HCT116 (cell line): ENCODE measurements around the gene TAMALIN. TPM values are rescaled to one million over a fixed set of nuclear protein-coding genes. Genes with fewer than 3 reads are reported as not detected.

Source experiments
- ATAC-seq: fragments of 200-7000 bp; cut with Tn5 transposase; 2 replicates; pipeline ENCODE4 v1.9.1; 2020; ENCODE audit warnings: mild to moderate bottlenecking, moderate library complexity
- BruUV-seq: library from RNA; stranded (reverse); fragments of 400-500 nt; replicated peaks from 2 replicates; lab custom pipeline; 2021; lab: Mats Ljungman, UMichigan
- CTCF ChIA-PET: fragments of 300-600 bp; sonication (Branson Sonifier 250); formaldehyde crosslinking; loops from one replicate; lab custom pipeline; 2021; ENCODE audit warnings: antibody characterized with exemption; lab: Charles Lee
- POLR2A ChIA-PET: fragments of 300-600, 350-600 bp; sonication (Branson Sonifier 250); formaldehyde crosslinking; loops from one replicate; lab custom pipeline; 2021; ENCODE audit warnings: antibody characterized with exemption; lab: Charles Lee
- RAD21 ChIA-PET, 2 experiments: fragments of 300-600 bp; sonication (Branson Sonifier 250); formaldehyde crosslinking; loops; one replicate each; lab custom pipeline; 2023; ENCODE audit warnings: low total read pairs in 2 of 2; ENCODE audit not compliant: uncharacterized antibody in 2 of 2, unreplicated experiment in 2 of 2, low non-redundant PET in 1 of 2; lab: Charles Lee
- DNase-seq: peaks from one replicate; pipeline ENCODE4 v3.0.0-alpha.2; 2010; ENCODE audit warnings: low read depth, low spot score
- H2AFZ ChIP-seq: fragments of 200-600 bp; shearing (Covaris generic), sonication (generic); 2 replicates; pipeline ENCODE4 v1.6.1; 2017; ENCODE audit warnings: low read depth, mixed run types, mixed read lengths, antibody characterized with exemption, low read length; ENCODE audit not compliant: poor library complexity, severe bottlenecking
- H3K27ac ChIP-seq: 2 replicates; pipeline ENCODE4 v1.5.1; 2012; ENCODE audit warnings: low read depth, low read length
- H3K27me3 ChIP-seq: fragments of 200-600 bp; sonication (generic); 2 replicates; pipeline ENCODE4 v1.6.1; 2016; ENCODE audit warnings: mixed run types, low read length, mixed read lengths; ENCODE audit not compliant: insufficient read depth
- H3K36me3 ChIP-seq, 2 experiments: fragments of 200-500 bp in 1 of 2; fragments of 200-600 bp in 1 of 2; sonication (Bioruptor generic) in 1 of 2; sonication (generic) in 1 of 2; 2 replicates each; pipeline versions ENCODE4 v1.5.1 to v1.6.1; 2014 to 2016; ENCODE audit warnings: low read length in 2 of 2, inconsistent platforms in 1 of 2, mixed read lengths in 1 of 2, mixed run types in 1 of 2; ENCODE audit not compliant: insufficient read depth in 2 of 2, control insufficient read depth in 1 of 2
- H3K4me1 ChIP-seq, 2 experiments: fragments of 200-600 bp in 1 of 2; sonication (generic) in 1 of 2; 2 replicates each; pipeline versions ENCODE4 v1.5.1 to v1.6.1; 2012 to 2017; ENCODE audit warnings: low read length in 2 of 2, inconsistent platforms in 1 of 2, mild to moderate bottlenecking in 1 of 2, mixed read lengths in 1 of 2, mixed run types in 1 of 2, moderate library complexity in 1 of 2; ENCODE audit not compliant: insufficient read depth in 2 of 2, control insufficient read depth in 1 of 2
- H3K4me2 ChIP-seq: fragments of 200-600 bp; sonication (generic); 2 replicates; pipeline ENCODE4 v1.6.1; 2017; ENCODE audit warnings: mixed run types, low read length, mixed read lengths
- H3K4me3 ChIP-seq, 2 experiments: fragments of 200-600 bp in 1 of 2; sonication (generic) in 1 of 2; replicated peaks in 1 of 2; 2 replicates each; pipeline ENCODE4 v1.5.1; 2011 to 2016; ENCODE audit warnings: low read length in 2 of 2, control low read depth in 1 of 2, low read depth in 1 of 2, mild to moderate bottlenecking in 1 of 2, mixed read lengths in 1 of 2, mixed run types in 1 of 2
- H3K79me2 ChIP-seq: fragments of 200-600 bp; sonication (generic); 2 replicates; pipeline ENCODE4 v1.6.1; 2017; ENCODE audit warnings: mild to moderate bottlenecking, mixed run types, low read length, moderate library complexity, mixed read lengths; ENCODE audit not compliant: insufficient read depth
- H3K9ac ChIP-seq: fragments of 200-600 bp; sonication (generic); 2 replicates; pipeline ENCODE4 v1.6.1; 2016; ENCODE audit warnings: low read length, mixed read lengths
- H3K9me2 ChIP-seq: fragments of 200-600 bp; sonication (generic), shearing (Covaris generic); 2 replicates; pipeline ENCODE4 v1.6.1; 2017; ENCODE audit warnings: mixed run types, mild to moderate bottlenecking, moderate library complexity; ENCODE audit not compliant: insufficient read depth
- H3K9me3 ChIP-seq, 2 experiments: fragments of 200-500 bp in 1 of 2; fragments of 200-600 bp in 1 of 2; sonication (Bioruptor generic) in 1 of 2; sonication (generic) in 1 of 2; 2 replicates each; pipeline ENCODE4 v1.6.1; 2014 to 2017; ENCODE audit warnings: low read length in 2 of 2, mixed read lengths in 2 of 2, inconsistent platforms in 1 of 2, low read depth in 1 of 2, mild to moderate bottlenecking in 1 of 2, mixed run types in 1 of 2, moderate library complexity in 1 of 2; ENCODE audit not compliant: control insufficient read depth in 1 of 2, insufficient read depth in 1 of 2
- H4K20me1 ChIP-seq: fragments of 200-600 bp; sonication (generic), shearing (Covaris generic); 2 replicates; pipeline ENCODE4 v1.6.1; 2017; ENCODE audit warnings: mixed run types, mild to moderate bottlenecking, moderate library complexity; ENCODE audit not compliant: insufficient read depth
- ATF3 ChIP-seq: IDR thresholded peaks from 2 replicates; pipeline ENCODE4 v1.6.1; 2012
- CEBPB ChIP-seq: IDR thresholded peaks from 2 replicates; pipeline ENCODE4 v1.6.1; 2012; ENCODE audit warnings: low read depth
- EGR1 ChIP-seq: IDR thresholded peaks from 2 replicates; pipeline ENCODE4 v1.6.1; 2012; ENCODE audit warnings: low read depth
- ELF1 ChIP-seq: IDR thresholded peaks from 2 replicates; pipeline ENCODE4 v1.6.1; 2012; ENCODE audit warnings: low read depth, borderline replicate concordance
- EZH2 ChIP-seq: fragments of 200-600 bp; sonication (generic); IDR thresholded peaks from 2 replicates; pipeline ENCODE4 v1.6.1; 2017; ENCODE audit warnings: antibody characterized with exemption, mixed run types
- EZH2phosphoT487 ChIP-seq: fragments of 200-600 bp; IDR thresholded peaks from 2 replicates; pipeline ENCODE4 v1.6.1; 2018; ENCODE audit warnings: antibody characterized with exemption, borderline replicate concordance
- JUND ChIP-seq: IDR thresholded peaks from 2 replicates; pipeline ENCODE4 v1.6.1; 2012
- MAX ChIP-seq: IDR thresholded peaks from 2 replicates; pipeline ENCODE4 v1.6.1; 2012
- RAD21 ChIP-seq: IDR thresholded peaks from 2 replicates; pipeline ENCODE4 v1.6.1; 2012; ENCODE audit warnings: low read depth, mild to moderate bottlenecking
- SIN3A ChIP-seq: IDR thresholded peaks from 2 replicates; pipeline ENCODE4 v1.6.1; 2012; ENCODE audit warnings: low read depth
- SRF ChIP-seq: IDR thresholded peaks from 2 replicates; pipeline ENCODE4 v1.6.1; 2012; ENCODE audit warnings: low read depth
- TCF7L2 ChIP-seq: IDR thresholded peaks from 2 replicates; pipeline ENCODE4 v1.7.0; 2011; ENCODE audit warnings: borderline replicate concordance, inconsistent platforms; ENCODE audit not compliant: insufficient read depth, insufficient read length; ENCODE audit errors: extremely low read depth
- YY1 ChIP-seq: IDR thresholded peaks from 2 replicates; pipeline ENCODE4 v1.6.1; 2011; ENCODE audit warnings: low read length, low read depth, moderate library complexity, mild to moderate bottlenecking; ENCODE audit not compliant: insufficient replicate concordance; ENCODE audit errors: extremely low read depth
- ZFX ChIP-seq: fragments of 450-650 bp; IDR thresholded peaks from 2 replicates; pipeline ENCODE4 v1.6.1; 2017
- ZNF274 ChIP-seq: fragments of 200-500 bp; sonication (Bioruptor generic); IDR thresholded peaks from 2 replicates; pipeline ENCODE4 v1.6.1; 2014; ENCODE audit warnings: mild to moderate bottlenecking, low read depth, low read length, inconsistent platforms
- intact Hi-C: fragments of 100-400 bp; cut with micrococcal nuclease; formaldehyde crosslinking; loops from 2 replicates; pipeline ENCODE4 v1.10.0; 2022
- total RNA-seq: library from RNA; stranded (reverse); gene quantifications from one replicate; pipeline ENCODE4 v1.2.1, GENCODE V29; 2021; ENCODE audit not compliant: unreplicated experiment
- TF ChIP-seq, protein P1 (sequence below), 3 experiments: fragments of 200-600 bp in 1 of 3; sonication (generic) in 1 of 3; IDR thresholded peaks in 2 of 3; conservative IDR thresholded peaks in 1 of 3; 2 replicates each; pipeline ENCODE4 v1.5.1; 2012 to 2017; ENCODE audit warnings: low read depth in 2 of 3, low read length in 2 of 3, antibody characterized with exemption in 1 of 3, borderline replicate concordance in 1 of 3, control low read depth in 1 of 3, mild to moderate bottlenecking in 1 of 3, mixed read lengths in 1 of 3, mixed run types in 1 of 3, moderate library complexity in 1 of 3; ENCODE audit not compliant: insufficient read depth in 1 of 3

Gene TAMALIN
- total RNA-seq, 1 experiment from 2014 or later = 1.1 TPM

- Histone ChIP-seq H3K9me3 (no peaks in the 10 kb centered on the region), H3K4me1 (peaks cover 13 to 23% of the 10 kb centered on the region in 2 experiments), H4K20me1 (no peaks in the 10 kb centered on the region), H3K36me3 (peaks cover 0 to 4% of the 10 kb centered on the region in 2 experiments; a peak in 1 of 4 replicates), H3K4me2 (no peak overlapping the region), H3K27me3 (no peaks in the 10 kb centered on the region), H3K79me2 (peaks cover 83% of the 10 kb centered on the region), H3K27ac (no peak overlapping the region), H3K9ac (no peak overlapping the region), H2AFZ (no peak overlapping the region), H3K4me3 (no peak overlapping the region), H3K9me2 (no peaks in the 10 kb centered on the region)
- RAD21 ChIA-PET = no interaction called here
- BruUV-seq = no TSS peak
- CTCF ChIA-PET = interaction anchor here (3.0 kb wide), 1 partner anchor 11 kb away, joined by 14 read pairs; no protein-coding TSS in a partner anchor
- no peak for TF ChIP-seq ATF3
- TF ChIP-seq, protein P1, sequence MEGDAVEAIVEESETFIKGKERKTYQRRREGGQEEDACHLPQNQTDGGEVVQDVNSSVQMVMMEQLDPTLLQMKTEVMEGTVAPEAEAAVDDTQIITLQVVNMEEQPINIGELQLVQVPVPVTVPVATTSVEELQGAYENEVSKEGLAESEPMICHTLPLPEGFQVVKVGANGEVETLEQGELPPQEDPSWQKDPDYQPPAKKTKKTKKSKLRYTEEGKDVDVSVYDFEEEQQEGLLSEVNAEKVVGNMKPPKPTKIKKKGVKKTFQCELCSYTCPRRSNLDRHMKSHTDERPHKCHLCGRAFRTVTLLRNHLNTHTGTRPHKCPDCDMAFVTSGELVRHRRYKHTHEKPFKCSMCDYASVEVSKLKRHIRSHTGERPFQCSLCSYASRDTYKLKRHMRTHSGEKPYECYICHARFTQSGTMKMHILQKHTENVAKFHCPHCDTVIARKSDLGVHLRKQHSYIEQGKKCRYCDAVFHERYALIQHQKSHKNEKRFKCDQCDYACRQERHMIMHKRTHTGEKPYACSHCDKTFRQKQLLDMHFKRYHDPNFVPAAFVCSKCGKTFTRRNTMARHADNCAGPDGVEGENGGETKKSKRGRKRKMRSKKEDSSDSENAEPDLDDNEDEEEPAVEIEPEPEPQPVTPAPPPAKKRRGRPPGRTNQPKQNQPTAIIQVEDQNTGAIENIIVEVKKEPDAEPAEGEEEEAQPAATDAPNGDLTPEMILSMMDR (IDR thresholded peaks at IDR 0.05 in 2 of 3, conservative IDR thresholded peaks at IDR 0.05 in 1 of 3; ENCODE audit: borderline replicate concordance in 1 of 3, insufficient read depth in 1 of 3, low read depth in 2 of 3, low read length in 2 of 3) = no peak
- TF ChIP-seq MAX = no peak
- TF ChIP-seq SIN3A = no peak
- no peak for TF ChIP-seq ELF1
- TF ChIP-seq CEBPB = no peak
- TF ChIP-seq EZH2phosphoT487 = no peak
- TF ChIP-seq EGR1 = no peak
- no peak for TF ChIP-seq SRF
- TF ChIP-seq EZH2 = no peak
- no peak for TF ChIP-seq YY1
- TF ChIP-seq RAD21 = no peak
- no peak for TF ChIP-seq ZNF274
- no peak for TF ChIP-seq ZFX
- no peak for TF ChIP-seq JUND
- no peak for TF ChIP-seq TCF7L2
- intact Hi-C loops = no loop called here
- no peak for ATAC-seq
- POLR2A ChIA-PET = no interaction called here
- DNase-seq = no peak
Observed at GRCh38 chr12:51960488-51960887, 46.3 kb upstream of the TAMALIN start.
